GM12865 (cell line): Measurements from ENCODE around the gene SMARCA4.
"Not testable (repeated sequence)": the region's sequence is repeated elsewhere in the genome, so short reads cannot be mapped to it uniquely, and the experiment has no call there.

Experiments used
- DNase-seq: peaks from one replicate; pipeline ENCODE4 v3.0.0; 2010; ENCODE audit warnings: low read depth
- H3K4me3 ChIP-seq: 2 replicates; pipeline ENCODE4 v1.5.1; 2011; ENCODE audit warnings: mild to moderate bottlenecking, low read depth, low read length, control low read depth
- CTCF ChIP-seq: IDR thresholded peaks from 2 replicates; pipeline ENCODE4 v1.5.1; 2011; ENCODE audit warnings: low read length, control low read depth, low read depth, inconsistent platforms; ENCODE audit not compliant: insufficient read depth; ENCODE audit errors: missing control alignments

SMARCA4 gene

DNA sequence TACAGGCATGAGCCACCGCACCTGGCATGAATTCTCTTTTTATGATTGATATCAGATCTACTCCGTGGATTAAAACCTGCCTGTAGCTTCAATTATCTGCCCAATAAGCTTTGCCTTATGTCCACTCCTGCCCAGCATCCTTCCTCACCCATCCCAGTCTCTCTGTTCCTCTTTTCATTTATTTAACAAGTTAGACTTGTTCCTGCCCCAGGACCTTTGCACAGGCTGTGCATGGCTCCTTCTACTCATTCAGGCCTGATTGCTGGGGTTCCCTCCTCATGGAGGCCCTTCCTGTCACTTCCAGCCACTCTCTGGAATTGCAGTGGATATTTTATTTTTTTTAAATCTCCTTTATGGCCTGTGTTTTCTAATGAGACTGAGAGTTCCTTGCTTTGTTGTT is 27.6 kb downstream of the SMARCA4 start:
- no peak for TF ChIP-seq CTCF
- H3K4me3 ChIP-seq = no peak overlapping the region
- DNase-seq = no peak

GRCh38 chr19:10988921-10989320 is 28.1 kb downstream of the SMARCA4 start:
- no peak overlapping the region for H3K4me3 ChIP-seq
- no peak for TF ChIP-seq CTCF
- DNase-seq = no peak

DNA sequence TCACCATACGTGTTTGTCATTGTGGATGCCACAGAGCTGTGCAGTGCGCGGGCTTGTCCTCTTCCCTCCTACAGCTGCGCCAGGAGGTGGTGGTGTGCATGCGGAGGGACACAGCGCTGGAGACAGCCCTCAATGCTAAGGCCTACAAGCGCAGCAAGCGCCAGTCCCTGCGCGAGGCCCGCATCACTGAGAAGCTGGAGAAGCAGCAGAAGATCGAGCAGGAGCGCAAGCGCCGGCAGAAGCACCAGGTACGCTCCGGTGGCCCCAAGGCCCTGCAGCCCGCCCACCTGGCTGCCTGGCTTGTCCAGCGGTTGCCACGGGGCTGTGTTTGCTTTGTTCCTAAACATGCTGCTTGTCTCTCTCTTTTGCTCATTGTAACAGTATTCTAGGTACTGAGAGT is 30.2 kb downstream of the SMARCA4 start:
- TF ChIP-seq CTCF = no peak
- no peak for DNase-seq
- H3K4me3 ChIP-seq = no peak overlapping the region

- DNase-seq = no peak
- TF ChIP-seq CTCF = no peak
- H3K4me3 ChIP-seq = no peak overlapping the region
Observed at GRCh38 chr19:10991521-10992081, 30.8 kb downstream of the SMARCA4 start.

- H3K4me3 ChIP-seq, DNase-seq: not testable (repeated sequence)
Observed at GRCh38 chr19:10992174-10992573, 31.3 kb downstream of the SMARCA4 start.

DNA sequence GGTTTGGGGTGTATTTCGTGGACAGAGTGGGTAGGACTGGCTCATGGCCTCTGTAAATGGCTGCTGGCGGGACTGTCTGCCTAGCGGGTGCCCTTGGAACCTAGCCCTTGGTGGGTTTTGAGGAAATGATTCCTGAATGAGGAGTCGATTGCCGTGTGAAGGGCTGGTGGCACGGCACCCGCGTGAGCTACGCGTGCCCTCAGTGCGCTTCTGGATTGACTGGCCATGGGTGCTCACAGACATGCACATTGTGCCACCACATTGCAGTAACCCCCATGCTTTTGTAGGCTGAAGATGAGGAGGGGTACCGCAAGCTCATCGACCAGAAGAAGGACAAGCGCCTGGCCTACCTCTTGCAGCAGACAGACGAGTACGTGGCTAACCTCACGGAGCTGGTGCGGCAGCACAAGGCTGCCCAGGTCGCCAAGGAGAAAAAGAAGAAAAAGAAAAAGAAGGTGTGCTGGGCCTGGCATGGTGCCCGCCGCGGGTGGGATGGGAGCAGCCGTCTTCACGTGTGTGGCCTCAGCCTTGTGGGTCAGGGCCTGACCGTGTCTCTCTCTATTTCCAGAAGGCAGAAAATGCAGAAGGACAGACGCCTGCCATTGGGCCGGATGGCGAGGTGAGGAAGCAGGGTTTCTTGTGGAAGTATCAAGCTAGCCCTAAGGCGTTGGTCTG is 35.2 kb downstream of the SMARCA4 start:
- DNase-seq = no peak
- H3K4me3 ChIP-seq = no peak overlapping the region
- no peak for TF ChIP-seq CTCF

DNA sequence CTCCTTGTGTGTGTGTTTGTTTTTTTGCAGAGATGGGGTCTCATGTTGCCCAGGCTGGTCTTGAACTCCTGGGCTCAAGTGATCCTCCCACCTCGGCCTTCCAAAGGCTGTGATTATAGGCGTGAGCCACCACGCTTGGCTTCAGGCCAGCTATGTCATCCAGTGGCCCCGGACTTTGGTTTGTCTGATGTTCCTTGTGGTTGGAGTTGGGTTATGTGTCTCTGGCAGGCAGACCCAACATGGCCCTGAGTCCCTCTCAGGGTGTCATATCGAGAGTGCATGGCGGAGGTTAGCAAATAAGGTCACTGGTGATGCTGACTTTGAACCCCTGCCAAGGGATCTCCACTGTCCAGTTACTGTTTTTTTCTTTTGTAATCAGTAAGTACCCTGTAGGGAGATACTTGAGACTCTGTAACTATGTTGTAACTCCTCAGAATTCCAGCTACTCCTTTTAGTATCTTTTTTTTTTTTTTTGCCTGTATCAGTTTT is 37.3 kb downstream of the SMARCA4 start:
- DNase-seq = no peak
- TF ChIP-seq CTCF = no peak
- H3K4me3 ChIP-seq = no peak overlapping the region
